Glutamatergic neuron (in vitro differentiated cells): ENCODE results near the gene GTF2A1. TPM values are rescaled to one million over a fixed set of nuclear protein-coding genes. Genes with fewer than 3 reads are reported as not detected.
"Not testable (repeated sequence)": the region's sequence is repeated elsewhere in the genome, so short reads cannot be mapped to it uniquely, and the experiment has no call there.

Source experiments
- DNase-seq: peaks from one replicate; pipeline ENCODE4 v3.0.0; 2022
- H3K27ac Mint-ChIP-seq: one replicate; pipeline ENCODE4 v1.8.0; 2020; ENCODE audit warnings: mild to moderate bottlenecking, mixed read lengths, inconsistent platforms; ENCODE audit not compliant: unreplicated experiment
- H3K27me3 Mint-ChIP-seq: one replicate; pipeline ENCODE4 v1.8.0; 2020; ENCODE audit warnings: mild to moderate bottlenecking, moderate library complexity, mixed read lengths, inconsistent platforms; ENCODE audit not compliant: unreplicated experiment
- H3K36me3 Mint-ChIP-seq: one replicate; pipeline ENCODE4 v1.8.0; 2020; ENCODE audit warnings: mild to moderate bottlenecking, mixed read lengths, inconsistent platforms; ENCODE audit not compliant: unreplicated experiment
- H3K4me1 Mint-ChIP-seq: one replicate; pipeline ENCODE4 v1.8.0; 2020; ENCODE audit warnings: mild to moderate bottlenecking, low read depth, mixed read lengths, inconsistent platforms; ENCODE audit not compliant: unreplicated experiment
- H3K4me3 Mint-ChIP-seq: one replicate; pipeline ENCODE4 v1.8.0; 2020; ENCODE audit warnings: mild to moderate bottlenecking, mixed read lengths, inconsistent platforms; ENCODE audit not compliant: unreplicated experiment
- H3K9me3 Mint-ChIP-seq: one replicate; pipeline ENCODE4 v1.8.0; 2020; ENCODE audit warnings: mild to moderate bottlenecking, moderate library complexity, mixed read lengths, inconsistent platforms; ENCODE audit not compliant: unreplicated experiment
- total RNA-seq: library from RNA; stranded (reverse); fragmentation: NEBNext Ultra II Directional; extraction: Animal tissue kit (Norgen Biotek cat#: 25700); gene quantifications from one replicate; pipeline ENCODE4 v1.2.1, GENCODE V29; 2021; ENCODE audit not compliant: unreplicated experiment
- TF ChIP-seq, protein P1 (sequence below): fragments of 200-600 bp; sonication (generic); IDR thresholded peaks from one replicate; pipeline ENCODE4 v1.5.0; 2021; ENCODE audit not compliant: partially characterized antibody, unreplicated experiment

GTF2A1 gene
- total RNA-seq, 1 donor from 2014 or later: 62.3 TPM

DNA sequence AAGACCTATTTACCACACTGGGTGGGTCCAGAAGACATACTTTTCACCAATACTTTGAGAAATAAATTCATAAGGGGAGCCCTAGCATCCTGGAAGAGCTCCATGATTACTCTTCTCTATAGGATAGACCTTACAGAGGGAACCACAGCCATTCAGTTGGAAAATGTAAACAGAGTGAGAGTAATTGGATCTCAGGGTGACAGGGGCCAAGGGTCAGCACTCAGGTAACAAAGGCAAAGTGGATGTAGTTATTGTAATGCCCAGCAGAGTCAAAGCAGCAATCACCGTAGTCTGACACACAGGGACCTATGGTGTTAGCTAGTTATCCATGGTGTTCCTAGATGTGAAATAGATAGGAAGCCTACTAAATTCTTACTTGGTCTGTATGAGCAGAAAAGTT is 10.8 kb upstream of the GTF2A1 start:
- no peak for DNase-seq
- Mint-ChIP-seq H3K27ac (no peak overlapping the region), H3K27me3 (peaks cover 3% of the 10 kb centered on the region), H3K4me3 (no peak overlapping the region), H3K36me3 (no peaks in the 10 kb centered on the region), H3K9me3 (no peaks in the 10 kb centered on the region), H3K4me1 (no peaks in the 10 kb centered on the region)
- TF ChIP-seq, protein P1, sequence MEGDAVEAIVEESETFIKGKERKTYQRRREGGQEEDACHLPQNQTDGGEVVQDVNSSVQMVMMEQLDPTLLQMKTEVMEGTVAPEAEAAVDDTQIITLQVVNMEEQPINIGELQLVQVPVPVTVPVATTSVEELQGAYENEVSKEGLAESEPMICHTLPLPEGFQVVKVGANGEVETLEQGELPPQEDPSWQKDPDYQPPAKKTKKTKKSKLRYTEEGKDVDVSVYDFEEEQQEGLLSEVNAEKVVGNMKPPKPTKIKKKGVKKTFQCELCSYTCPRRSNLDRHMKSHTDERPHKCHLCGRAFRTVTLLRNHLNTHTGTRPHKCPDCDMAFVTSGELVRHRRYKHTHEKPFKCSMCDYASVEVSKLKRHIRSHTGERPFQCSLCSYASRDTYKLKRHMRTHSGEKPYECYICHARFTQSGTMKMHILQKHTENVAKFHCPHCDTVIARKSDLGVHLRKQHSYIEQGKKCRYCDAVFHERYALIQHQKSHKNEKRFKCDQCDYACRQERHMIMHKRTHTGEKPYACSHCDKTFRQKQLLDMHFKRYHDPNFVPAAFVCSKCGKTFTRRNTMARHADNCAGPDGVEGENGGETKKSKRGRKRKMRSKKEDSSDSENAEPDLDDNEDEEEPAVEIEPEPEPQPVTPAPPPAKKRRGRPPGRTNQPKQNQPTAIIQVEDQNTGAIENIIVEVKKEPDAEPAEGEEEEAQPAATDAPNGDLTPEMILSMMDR: no peak

DNA sequence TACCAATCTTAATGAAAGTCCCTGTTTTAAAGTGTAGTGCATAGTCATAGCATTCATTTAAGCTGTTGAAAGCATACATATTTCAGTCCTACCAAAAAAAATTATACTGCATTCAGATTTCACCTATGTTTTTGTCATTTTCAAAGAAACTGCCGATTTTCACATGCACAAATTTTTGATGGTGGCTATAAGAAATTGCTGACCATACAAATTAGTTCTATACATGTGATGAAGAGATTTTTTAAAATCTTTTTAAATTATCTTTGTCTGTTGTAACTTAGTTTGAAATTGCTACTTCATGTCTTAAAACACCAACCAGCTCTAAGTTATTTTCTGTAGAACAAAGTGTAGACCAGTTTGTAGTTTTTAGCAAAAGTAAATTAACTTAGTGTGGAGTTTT is 3.5 kb upstream of the GTF2A1 start:
- Mint-ChIP-seq H3K4me1 (peaks cover 5% of the 10 kb centered on the region), H3K36me3 (no peaks in the 10 kb centered on the region), H3K9me3 (peaks cover 14% of the 10 kb centered on the region), H3K4me3 (no peak overlapping the region), H3K27ac (no peak overlapping the region), H3K27me3 (peaks cover 12% of the 10 kb centered on the region)
- DNase-seq: no peak
- TF ChIP-seq, protein P1: no peak

DNA sequence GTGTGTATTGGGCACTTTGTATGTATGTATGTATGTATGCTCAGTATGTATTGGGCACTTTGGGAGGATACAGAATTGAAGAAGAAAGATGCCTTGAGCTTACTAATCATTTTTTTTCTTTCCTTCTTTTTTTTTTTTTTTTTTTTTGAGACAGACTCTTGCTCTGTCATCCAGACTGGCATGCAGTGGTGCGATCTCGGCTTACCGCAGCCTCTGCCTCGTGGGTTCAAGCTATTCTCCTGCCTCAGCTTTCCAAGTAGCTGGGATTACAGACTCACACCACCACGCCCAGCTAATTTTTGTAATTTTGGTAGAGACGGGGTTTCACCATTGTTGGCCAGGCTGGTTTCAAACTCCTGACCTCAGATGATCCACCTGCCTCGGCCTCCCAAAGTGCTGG is 3.0 kb upstream of the GTF2A1 start:
- peaks cover 19% of the 10 kb centered on the region for H3K9me3 Mint-ChIP-seq
- DNase-seq, H3K4me1 Mint-ChIP-seq, H3K27ac Mint-ChIP-seq, H3K4me3 Mint-ChIP-seq, H3K36me3 Mint-ChIP-seq: not testable (repeated sequence)
- peaks cover 16% of the 10 kb centered on the region for H3K27me3 Mint-ChIP-seq

DNA sequence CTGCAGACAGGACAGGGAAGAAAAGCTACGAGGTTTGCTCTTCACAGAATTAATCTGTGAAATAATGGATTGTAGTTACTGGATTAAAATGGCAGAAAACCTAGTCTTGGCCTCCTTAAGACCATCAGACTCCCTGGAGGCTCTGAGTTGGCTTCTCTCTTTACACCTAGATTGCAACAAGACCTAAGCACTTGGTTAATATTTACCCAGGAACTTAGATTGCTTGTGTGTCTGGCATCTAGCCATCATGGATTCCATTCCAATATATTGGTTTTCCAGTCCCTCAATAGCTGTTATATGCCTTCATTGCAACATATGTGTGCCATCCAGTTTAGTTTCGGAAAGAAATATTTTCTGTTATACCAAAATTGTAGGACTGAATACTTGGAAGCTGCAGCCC is 1.9 kb upstream of the GTF2A1 start:
- peaks cover 16% of the 10 kb centered on the region for H3K27me3 Mint-ChIP-seq
- peaks cover 19% of the 10 kb centered on the region for H3K9me3 Mint-ChIP-seq
- H3K36me3 Mint-ChIP-seq: no peaks in the 10 kb centered on the region
- H3K27ac Mint-ChIP-seq: peak overlapping the region; percentile 9
- H3K4me3 Mint-ChIP-seq: no peak overlapping the region
- TF ChIP-seq, protein P1: no peak
- DNase-seq: no peak
- H3K4me1 Mint-ChIP-seq: peaks cover 9% of the 10 kb centered on the region

DNA sequence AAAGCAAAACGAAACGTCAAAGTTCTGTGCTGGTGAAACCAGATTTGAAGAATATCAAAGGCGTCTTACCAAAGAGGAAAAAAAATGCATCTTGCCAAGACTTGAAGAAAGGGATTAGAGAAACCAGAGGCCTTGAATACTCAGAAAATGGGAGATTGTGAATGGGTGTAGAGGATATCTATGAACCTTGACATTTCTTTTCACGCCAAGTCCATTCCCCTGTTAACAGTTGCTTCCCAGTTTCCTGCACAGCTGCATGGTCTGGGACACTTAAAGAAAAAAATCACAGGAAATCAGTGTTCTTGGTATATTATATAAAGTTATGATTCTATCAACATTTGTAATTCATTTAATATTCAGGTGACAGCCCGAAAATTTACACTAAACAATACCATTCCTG is 1.4 kb upstream of the GTF2A1 start:
- Mint-ChIP-seq H3K27ac (peak overlapping the region; percentile 97), H3K4me3 (peak overlapping the region; percentile 92), H3K36me3 (no peaks in the 10 kb centered on the region), H3K27me3 (peaks cover 16% of the 10 kb centered on the region), H3K9me3 (peaks cover 19% of the 10 kb centered on the region), H3K4me1 (peaks cover 9% of the 10 kb centered on the region)
- TF ChIP-seq, protein P1: no peak
- DNase-seq: no peak
